ENCODE results near the gene DDX17. TPM values are rescaled to one million over a fixed set of nuclear protein-coding genes. Genes with fewer than 3 reads are reported as not detected.

Gene DDX17
- total and polyA plus RNA-seq, 2 experiments from 2014 or later = 88.0 to 603 TPM

- TF ChIP-seq JUNB (IDR thresholded peaks at IDR 0.05; ENCODE audit: unreplicated experiment) (no peak), POLR2AphosphoS5 (IDR thresholded peaks at IDR 0.05; ENCODE audit: low read depth) (no peak), EZH2 (IDR thresholded peaks at IDR 0.05; ENCODE audit: low read depth, unreplicated experiment) (no peak), ZNF462 (CRISPR knock-in tag; IDR thresholded peaks at IDR 0.05) (no peak), REST (IDR thresholded peaks at IDR 0.05; ENCODE audit: unreplicated experiment) (no peak), CREB1 (CRISPR knock-in tag; IDR thresholded peaks at IDR 0.05; ENCODE audit: low read depth) (no peak), ETS1 (IDR thresholded peaks at IDR 0.05) (no peak)
Observed at GRCh38 chr22:38510416-38510970, 4.4 kb upstream of the DDX17 start.

More at GRCh38 chr22:38510416-38510970, 4.4 kb upstream of the DDX17 start:
- Histone ChIP-seq H3K4me1 (ENCODE audit: insufficient read depth) (peaks cover 15% of the 10 kb centered on the region), H3K9me2 (ENCODE audit: insufficient read depth) (no peaks in the 10 kb centered on the region), H3K27ac (ENCODE audit: low read depth) (no peak overlapping the region), H4K20me1 (replicated peaks; ENCODE audit: insufficient read depth) (no peaks in the 10 kb centered on the region), H3K36me3 (ENCODE audit: insufficient read depth) (no peaks in the 10 kb centered on the region), H3K4me3 (no peak overlapping the region), H2AFZ (0 out of 2 replicates have a peak overlapping the region, but pooled peaks have one; percentile 10), H3K4me2 (no peak overlapping the region), H3K27me3 (ENCODE audit: insufficient read depth) (no peaks in the 10 kb centered on the region), H3K79me2 (replicated peaks; ENCODE audit: insufficient read depth) (peaks cover 5% of the 10 kb centered on the region), H3F3A (replicated peaks; ENCODE audit: low read depth) (peaks cover 20% of the 10 kb centered on the region; the same call in 1 of the 2 replicates)
- H3K4me3 Mint-ChIP-seq = no peak overlapping the region
- no peak for DNase-seq (ENCODE audit: low spot score)
- peaks cover 2% of the 10 kb centered on the region for H3K36me3 Mint-ChIP-seq (ENCODE audit: low read depth)
- ATAC-seq = no peak
- H3K27me3 Mint-ChIP-seq (ENCODE audit: insufficient read depth, low read depth, poor library complexity) = peaks cover 30% of the 10 kb centered on the region
- H3K4me1 Mint-ChIP-seq = peaks cover 25% of the 10 kb centered on the region
- no peaks in the 10 kb centered on the region for H3K9me3 Mint-ChIP-seq
- no peak overlapping the region for H3K27ac Mint-ChIP-seq

Measured in GM23338 (cell line).